ENCODE measurements around the gene TGFBR1. TPM values are rescaled to one million over a fixed set of nuclear protein-coding genes. Genes with fewer than 3 reads are reported as not detected.

Gene TGFBR1
- total RNA-seq, 2 experiments from 2014 or later: 60.7 to 71.2 TPM

DNA sequence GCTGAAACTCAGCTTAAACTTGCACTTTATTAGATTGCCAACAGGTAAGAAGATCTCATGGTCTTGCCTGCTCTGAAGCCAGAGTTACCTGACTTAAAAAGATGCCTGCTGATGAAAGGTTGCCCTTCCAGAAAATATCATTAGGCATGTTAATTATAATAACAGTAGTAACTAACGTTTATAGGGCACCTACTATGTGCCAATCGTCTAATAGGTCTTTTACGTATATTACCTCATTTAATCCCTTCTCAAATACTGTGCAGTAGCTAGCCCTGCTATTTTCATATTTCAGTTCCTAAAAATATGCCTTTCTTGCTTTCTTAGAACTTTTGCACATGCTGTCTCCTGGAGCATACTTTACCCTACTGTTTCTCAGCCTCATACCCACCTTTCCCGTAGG is 40.1 kb downstream of the TGFBR1 start:
- no peaks in the 10 kb centered on the region for H3K9me3 Mint-ChIP-seq
- no peaks in the 10 kb centered on the region for H3K27me3 Mint-ChIP-seq
- H3K36me3 Mint-ChIP-seq (ENCODE audit: low read depth): peaks cover 84% of the 10 kb centered on the region
- DNase-seq: no peak
- H3K4me3 Mint-ChIP-seq: no peak overlapping the region
- CTCF ChIA-PET: interaction anchor here (1.0 to 1.5 kb wide), 2 partner anchors 11 to 15 kb away, joined by 3 read pairs; no protein-coding TSS in a partner anchor
- POLR2A ChIA-PET: no interaction called here
- peaks cover 32% of the 10 kb centered on the region for H3K4me1 Mint-ChIP-seq
- H3K27ac Mint-ChIP-seq: no peak overlapping the region

DNA sequence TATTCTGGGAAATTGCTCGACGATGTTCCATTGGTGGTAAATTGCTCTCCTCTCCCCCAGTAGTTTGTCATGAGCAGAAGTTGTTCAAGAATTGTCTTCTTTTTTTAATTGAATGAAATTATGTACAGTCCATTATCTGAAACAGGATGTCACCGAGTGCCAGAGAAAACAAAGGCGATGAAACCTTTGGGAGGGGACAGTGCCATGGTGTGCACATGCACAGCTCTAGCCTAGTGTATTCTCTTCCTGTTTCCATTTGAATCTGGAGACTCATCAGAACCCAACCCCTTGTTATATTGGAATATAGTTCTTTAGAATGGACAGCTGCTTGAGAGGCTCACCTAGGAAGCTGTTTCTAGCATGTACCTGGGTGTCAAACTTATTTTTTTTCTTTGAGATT is 41.7 kb downstream of the TGFBR1 start:
- H3K4me1 Mint-ChIP-seq: peaks cover 37% of the 10 kb centered on the region

DNA sequence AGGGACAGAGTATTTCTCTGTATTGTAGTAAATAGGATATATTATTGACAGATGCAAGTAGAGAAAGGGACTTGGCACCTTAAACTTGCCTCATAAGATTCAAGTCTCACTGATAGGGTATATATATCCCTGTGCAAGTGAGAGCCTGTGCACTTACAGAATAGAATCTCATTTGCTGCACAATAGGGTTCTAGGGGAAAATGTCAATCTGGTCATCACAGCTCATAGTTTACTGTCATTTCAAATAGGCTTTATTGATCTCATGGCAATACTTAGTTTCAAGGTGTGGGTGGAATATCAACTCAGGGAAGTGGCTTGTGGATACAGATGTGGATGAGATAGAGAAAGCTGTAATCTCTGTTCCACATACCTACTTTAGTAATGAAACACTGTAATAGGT is 42.3 kb downstream of the TGFBR1 start:
- POLR2A ChIA-PET: no interaction called here
- H3K27ac Mint-ChIP-seq: no peak overlapping the region
- CTCF ChIA-PET: interaction anchor here (1.0 to 1.6 kb wide), 2 partner anchors 15 to 37 kb away, joined by 3 read pairs; no protein-coding TSS in a partner anchor
- H3K9me3 Mint-ChIP-seq: no peaks in the 10 kb centered on the region
- no peaks in the 10 kb centered on the region for H3K27me3 Mint-ChIP-seq
- no peak overlapping the region for H3K4me3 Mint-ChIP-seq
- DNase-seq: no peak
- peaks cover 84% of the 10 kb centered on the region for H3K36me3 Mint-ChIP-seq (ENCODE audit: low read depth)
- H3K4me1 Mint-ChIP-seq: peaks cover 38% of the 10 kb centered on the region

More for the DNA sequence above, 41.7 kb downstream of the TGFBR1 start:
- H3K4me3 Mint-ChIP-seq: no peak overlapping the region
- POLR2A ChIA-PET: no interaction called here
- no peak overlapping the region for H3K27ac Mint-ChIP-seq
- CTCF ChIA-PET: interaction anchor here (1.0 kb wide), 1 partner anchor 38 kb away, joined by 3 read pairs; no protein-coding TSS in a partner anchor
- no peak for DNase-seq
- peaks cover 84% of the 10 kb centered on the region for H3K36me3 Mint-ChIP-seq (ENCODE audit: low read depth)
- H3K27me3 Mint-ChIP-seq: no peaks in the 10 kb centered on the region
- no peaks in the 10 kb centered on the region for H3K9me3 Mint-ChIP-seq

DNA sequence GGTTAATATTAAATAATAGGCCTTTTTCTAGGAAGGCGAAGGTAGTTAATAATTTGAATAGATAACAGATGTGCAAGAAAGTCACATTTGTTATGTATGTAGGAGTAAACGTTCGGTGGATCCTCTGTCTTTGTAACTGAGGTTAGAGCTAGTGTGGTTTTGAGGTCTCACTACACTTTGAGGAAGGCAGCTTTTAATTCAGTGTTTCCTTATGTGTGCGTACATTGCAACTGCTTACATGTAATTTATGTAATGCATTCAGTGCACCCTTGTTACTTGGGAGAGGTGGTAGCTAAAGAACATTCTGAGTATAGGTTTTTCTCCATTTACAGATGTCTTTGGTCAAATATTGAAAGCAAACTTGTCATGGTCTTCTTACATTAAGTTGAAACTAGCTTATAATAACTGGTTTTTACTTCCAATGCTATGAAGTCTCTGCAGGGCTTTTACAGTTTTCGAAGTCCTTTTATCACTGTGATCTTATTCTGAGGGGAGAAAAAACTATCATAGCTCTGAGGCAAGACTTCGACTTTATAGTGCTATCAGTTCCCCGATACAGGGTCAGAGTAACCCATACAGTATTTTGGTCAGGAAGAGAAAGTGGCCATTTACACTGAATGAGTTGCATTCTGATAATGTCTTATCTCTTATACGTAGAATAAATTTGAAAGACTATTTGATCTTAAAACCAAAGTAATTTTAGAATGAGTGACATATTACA is 45.7 kb downstream of the TGFBR1 start:
- peak overlapping the region; percentile 29 for H3K4me3 Mint-ChIP-seq
- peak overlapping the region; percentile 67 for H3K27ac Mint-ChIP-seq
- H3K36me3 Mint-ChIP-seq (ENCODE audit: low read depth): peaks cover 68% of the 10 kb centered on the region
- peak; percentile 41 for DNase-seq
- ChIA-PET POLR2A (interaction anchor here (1.0 kb wide), 1 partner anchor 138 kb away, joined by 4 read pairs; no protein-coding TSS in a partner anchor), CTCF (interaction anchor here (1.1 to 1.8 kb wide), 4 partner anchors 9 to 17 kb away, joined by 3 to 7 read pairs (median 4); no protein-coding TSS in a partner anchor)
- H3K27me3 Mint-ChIP-seq: peaks cover 9% of the 10 kb centered on the region
- no peaks in the 10 kb centered on the region for H3K9me3 Mint-ChIP-seq
- H3K4me1 Mint-ChIP-seq: peaks cover 38% of the 10 kb centered on the region

DNA sequence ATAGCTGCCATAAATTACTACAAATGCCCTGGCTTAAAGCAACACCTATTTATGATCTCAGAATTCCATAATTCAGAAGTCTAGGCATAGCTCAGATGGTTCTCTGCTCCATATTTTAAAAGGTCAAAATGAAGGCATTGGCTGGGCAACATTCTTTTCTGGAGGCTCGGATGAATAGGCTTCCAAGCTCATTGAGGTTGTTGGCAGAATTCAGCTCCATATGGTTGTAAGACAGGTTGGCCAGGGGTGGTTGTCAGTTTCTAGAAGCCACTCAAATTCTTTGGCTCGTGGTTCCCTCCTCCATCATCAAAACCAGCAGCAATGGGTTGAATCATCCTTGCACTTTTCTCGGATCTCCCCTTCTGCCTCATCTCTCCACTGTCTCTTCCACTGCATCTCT is 49.4 kb downstream of the TGFBR1 start:
- ChIA-PET CTCF (interaction anchor here (0.6 to 1.4 kb wide), 2 partner anchors 20 to 25 kb away, joined by 3 read pairs; no protein-coding TSS in a partner anchor), POLR2A (no interaction called here)
- Mint-ChIP-seq H3K4me1 (peaks cover 20% of the 10 kb centered on the region), H3K4me3 (no peak overlapping the region), H3K9me3 (no peaks in the 10 kb centered on the region), H3K36me3 (ENCODE audit: low read depth) (peaks cover 33% of the 10 kb centered on the region), H3K27me3 (peaks cover 35% of the 10 kb centered on the region), H3K27ac (no peak overlapping the region)
- no peak for DNase-seq

DNA sequence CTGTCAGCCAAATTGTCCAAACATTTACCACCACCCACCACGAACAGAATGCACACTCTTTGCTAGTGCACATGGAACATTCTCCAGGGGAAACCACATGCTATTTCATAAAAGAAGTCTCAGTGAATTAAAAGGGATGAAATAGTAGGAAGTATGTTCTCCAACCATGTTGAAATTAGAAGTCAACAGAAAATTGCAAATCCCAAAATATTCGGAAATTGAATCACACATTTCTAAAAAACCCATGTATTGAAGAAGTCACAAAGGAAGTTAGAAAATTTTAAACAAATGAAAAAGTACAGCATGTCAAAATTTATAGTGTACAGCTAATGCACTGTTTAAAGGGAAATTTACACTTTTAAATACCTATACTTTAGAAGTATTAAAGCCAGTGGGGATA is 50.8 kb downstream of the TGFBR1 start:
- CTCF ChIA-PET: no interaction called here
- POLR2A ChIA-PET: no interaction called here
- peaks cover 7% of the 10 kb centered on the region for H3K4me1 Mint-ChIP-seq

DNA sequence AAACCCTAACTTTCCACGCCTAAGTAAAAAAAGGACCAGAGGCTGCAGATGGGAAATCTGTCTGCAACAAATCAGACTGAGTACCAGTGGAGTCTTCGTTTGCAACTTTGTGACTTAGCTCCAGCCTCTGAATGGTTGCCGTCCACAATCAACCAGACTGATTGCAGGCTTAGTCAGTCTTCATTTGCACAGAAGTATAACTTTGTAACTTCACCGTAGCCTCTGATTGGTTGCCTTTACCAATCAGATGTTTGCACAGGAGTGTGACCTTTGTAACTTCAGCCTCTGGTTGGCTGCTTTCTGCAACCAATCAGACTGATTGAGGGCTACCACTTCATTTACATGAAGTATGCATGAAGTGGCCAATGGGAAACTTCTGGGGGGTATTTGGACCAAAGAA is 53.7 kb downstream of the TGFBR1 start:
- Mint-ChIP-seq H3K9me3 (no peaks in the 10 kb centered on the region), H3K4me1 (peaks cover 6% of the 10 kb centered on the region), H3K4me3 (no peak overlapping the region), H3K27me3 (peaks cover 50% of the 10 kb centered on the region), H3K27ac (no peak overlapping the region), H3K36me3 (ENCODE audit: low read depth) (peaks cover 6% of the 10 kb centered on the region)
- no peak for DNase-seq
- POLR2A ChIA-PET: no interaction called here
- CTCF ChIA-PET: interaction anchor here (1.2 kb wide), 1 partner anchor 8 kb away, joined by 5 read pairs; no protein-coding TSS in a partner anchor

More for the DNA sequence above, 50.8 kb downstream of the TGFBR1 start:
- H3K36me3 Mint-ChIP-seq (ENCODE audit: low read depth): peaks cover 28% of the 10 kb centered on the region
- peak overlapping the region; percentile 7 for H3K4me3 Mint-ChIP-seq
- no peak for DNase-seq
- no peaks in the 10 kb centered on the region for H3K9me3 Mint-ChIP-seq
- H3K27me3 Mint-ChIP-seq: peaks cover 43% of the 10 kb centered on the region
- H3K27ac Mint-ChIP-seq: no peak overlapping the region

DNA sequence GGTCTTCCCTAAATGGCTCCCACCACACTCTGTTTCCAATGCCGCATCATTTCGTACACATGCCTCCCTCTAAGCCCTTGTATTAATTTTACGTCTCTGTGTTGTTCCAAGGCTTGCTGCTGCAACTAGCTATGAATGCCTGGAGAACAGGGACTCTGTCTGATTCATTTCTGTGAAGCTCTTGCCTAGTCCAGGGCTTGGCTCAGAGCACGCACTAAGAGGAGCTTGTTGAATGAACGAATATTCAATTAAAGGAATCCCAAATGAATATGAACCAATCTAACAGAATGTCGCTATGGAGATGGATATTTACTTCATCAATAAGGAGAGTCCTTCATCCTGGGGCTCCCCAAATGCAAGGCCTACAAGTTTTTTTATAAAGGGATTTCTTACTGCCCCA is 55.3 kb downstream of the TGFBR1 start:
- Mint-ChIP-seq H3K36me3 (ENCODE audit: low read depth) (no peaks in the 10 kb centered on the region), H3K27ac (no peak overlapping the region), H3K4me1 (peaks cover 12% of the 10 kb centered on the region), H3K9me3 (no peaks in the 10 kb centered on the region), H3K4me3 (no peak overlapping the region), H3K27me3 (peaks cover 45% of the 10 kb centered on the region)
- no peak for DNase-seq
- CTCF ChIA-PET: interaction anchor here (1.2 kb wide), 2 partner anchors 10 to 15 kb away, joined by 3 to 4 read pairs; no protein-coding TSS in a partner anchor
- POLR2A ChIA-PET: no interaction called here

DNA sequence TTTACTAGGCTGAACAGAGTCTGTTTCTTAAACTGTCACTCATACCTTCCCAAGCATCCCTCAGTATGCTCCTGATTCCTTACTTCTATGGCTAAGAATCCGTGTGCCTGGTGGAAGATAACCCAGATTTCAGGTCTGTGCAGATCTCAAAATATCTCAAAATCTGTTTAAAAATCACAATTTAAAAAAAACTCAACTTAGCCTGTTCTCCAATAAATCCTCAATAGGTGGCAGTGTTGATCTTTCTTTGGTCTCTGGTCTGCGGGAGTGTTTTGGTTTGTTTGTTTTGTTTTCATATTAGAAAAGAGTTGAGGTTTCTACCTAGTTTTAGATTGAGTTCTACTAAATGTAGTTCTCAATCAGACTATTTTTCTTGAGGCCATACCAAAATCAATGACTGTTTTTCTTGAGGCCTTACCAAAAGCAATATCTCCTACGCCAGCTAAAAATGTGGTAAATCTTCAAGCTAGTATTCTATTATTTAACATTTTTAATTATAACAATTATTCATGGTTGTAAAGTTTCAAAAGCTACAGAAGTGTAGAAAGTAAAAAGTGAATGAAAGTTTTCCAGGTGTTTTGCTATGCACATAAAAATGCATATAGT is 57.9 kb downstream of the TGFBR1 start:
- ChIA-PET CTCF (interaction anchor here (1.0 to 2.5 kb wide), 2 partner anchors 10 to 37 kb away, joined by 3 to 5 read pairs; no protein-coding TSS in a partner anchor), POLR2A (no interaction called here)
- Mint-ChIP-seq H3K36me3 (ENCODE audit: low read depth) (no peaks in the 10 kb centered on the region), H3K27ac (no peak overlapping the region), H3K4me3 (no peak overlapping the region), H3K4me1 (peaks cover 37% of the 10 kb centered on the region), H3K27me3 (peaks cover 23% of the 10 kb centered on the region), H3K9me3 (peaks cover 4% of the 10 kb centered on the region)
- peak; percentile 48 for DNase-seq

DNA sequence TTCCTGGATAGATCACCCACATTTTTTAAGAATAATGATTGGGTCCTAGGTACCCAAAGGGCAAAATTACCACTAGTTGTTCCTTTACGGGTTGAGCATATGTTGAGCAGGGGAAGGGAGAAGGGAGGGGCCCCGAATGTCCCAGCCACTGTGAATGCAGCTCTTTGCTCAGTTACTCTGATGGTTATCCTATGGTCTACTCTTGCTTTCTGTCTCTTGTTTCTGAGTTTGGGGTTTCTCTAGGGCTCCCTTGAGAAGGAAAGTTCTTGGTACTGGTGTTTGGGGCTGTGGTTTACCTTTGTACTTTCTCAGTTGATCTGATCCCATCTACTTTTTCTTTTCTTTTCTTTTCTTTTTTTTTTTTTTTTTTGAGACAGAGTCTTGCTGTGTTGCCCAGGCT is 61.2 kb downstream of the TGFBR1 start:
- H3K9me3 Mint-ChIP-seq: peaks cover 4% of the 10 kb centered on the region
- POLR2A ChIA-PET: no interaction called here
- peaks cover 2% of the 10 kb centered on the region for H3K27me3 Mint-ChIP-seq
- H3K36me3 Mint-ChIP-seq (ENCODE audit: low read depth): no peaks in the 10 kb centered on the region
- peak; percentile 39 for DNase-seq
- H3K4me3 Mint-ChIP-seq: no peak overlapping the region
- peaks cover 46% of the 10 kb centered on the region for H3K4me1 Mint-ChIP-seq
- CTCF ChIA-PET: interaction anchor here (1.5 to 2.2 kb wide), 2 partner anchors 11 to 92 kb away, joined by 3 to 13 read pairs; no protein-coding TSS in a partner anchor
- H3K27ac Mint-ChIP-seq: peak overlapping the region; percentile 14

DNA sequence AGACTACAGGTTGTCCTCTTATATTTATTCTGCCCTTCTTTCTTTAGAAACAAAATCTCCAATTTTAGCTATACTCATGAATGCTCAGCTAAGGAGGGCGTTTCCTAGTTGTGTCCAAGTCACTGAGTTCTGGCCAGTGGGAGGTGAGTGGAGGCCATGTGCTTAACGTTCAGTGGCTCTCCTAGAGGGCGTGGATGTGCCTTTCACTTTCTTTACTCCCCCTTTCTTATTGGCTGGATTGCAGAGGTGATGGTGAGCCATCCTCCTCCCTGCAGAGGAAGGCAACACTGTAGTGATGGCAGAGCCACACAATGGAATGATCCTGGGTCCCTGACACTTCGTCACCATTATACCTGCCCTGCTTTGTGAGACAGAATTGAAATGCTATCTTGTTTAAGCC is 62.2 kb downstream of the TGFBR1 start:
- Mint-ChIP-seq H3K9me3 (peaks cover 4% of the 10 kb centered on the region), H3K4me1 (peaks cover 46% of the 10 kb centered on the region), H3K4me3 (no peak overlapping the region), H3K27ac (no peak overlapping the region), H3K36me3 (ENCODE audit: low read depth) (no peaks in the 10 kb centered on the region), H3K27me3 (no peaks in the 10 kb centered on the region)
- DNase-seq: no peak
- POLR2A ChIA-PET: no interaction called here
- CTCF ChIA-PET: interaction anchor here (1.2 to 2.2 kb wide), 3 partner anchors 10 to 92 kb away, joined by 3 to 13 read pairs (median 4); no protein-coding TSS in a partner anchor

DNA sequence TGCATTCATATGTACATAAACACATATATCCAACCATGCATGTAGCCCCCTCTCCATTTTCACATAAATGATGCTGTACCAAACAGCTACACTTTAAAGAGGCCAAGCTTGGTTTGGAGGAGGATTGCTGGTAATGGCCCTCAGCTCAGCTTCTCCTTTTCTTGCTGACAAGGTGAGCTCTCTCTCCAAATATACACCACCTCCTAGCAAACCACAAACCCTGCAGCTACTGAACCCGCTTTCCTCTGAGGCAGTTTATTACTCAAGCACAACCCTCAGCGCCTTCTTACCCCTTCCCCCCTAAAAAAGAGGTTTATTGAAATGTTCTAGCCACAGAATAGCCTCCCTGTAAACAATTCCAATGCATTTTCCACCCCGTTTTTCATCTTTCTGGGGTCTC is 62.8 kb downstream of the TGFBR1 start:
- DNase-seq: peak; percentile 51
- ChIA-PET CTCF (interaction anchor here (1.2 to 2.2 kb wide), 2 partner anchors 9 to 17 kb away, joined by 4 to 13 read pairs; no protein-coding TSS in a partner anchor), POLR2A (no interaction called here)
- peaks cover 4% of the 10 kb centered on the region for H3K9me3 Mint-ChIP-seq
- H3K27ac Mint-ChIP-seq: peak overlapping the region; percentile 20
- no peaks in the 10 kb centered on the region for H3K27me3 Mint-ChIP-seq
- peaks cover 43% of the 10 kb centered on the region for H3K4me1 Mint-ChIP-seq
- H3K36me3 Mint-ChIP-seq (ENCODE audit: low read depth): no peaks in the 10 kb centered on the region
- no peak overlapping the region for H3K4me3 Mint-ChIP-seq

DNA sequence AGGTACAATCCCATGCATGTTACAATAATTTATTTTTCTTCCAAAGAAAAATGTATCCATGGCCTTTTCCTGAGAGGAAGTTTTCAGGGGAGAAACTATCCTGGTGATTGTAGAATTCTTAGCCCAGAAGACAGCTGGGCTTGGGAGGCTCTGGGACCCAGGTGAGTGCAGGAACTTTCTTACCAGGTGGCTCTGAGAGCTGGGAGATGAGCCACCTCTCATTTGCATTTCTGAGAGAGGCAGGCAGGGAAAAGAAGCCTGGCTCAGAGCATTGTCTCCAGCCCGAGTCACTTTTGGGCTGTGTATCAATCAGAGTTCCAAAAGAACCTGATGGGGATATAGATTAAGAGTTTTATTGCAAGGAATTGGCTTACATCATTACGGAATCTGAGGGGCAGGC is 64.2 kb downstream of the TGFBR1 start:
- Mint-ChIP-seq H3K4me1 (peaks cover 40% of the 10 kb centered on the region), H3K36me3 (ENCODE audit: low read depth) (no peaks in the 10 kb centered on the region), H3K27ac (no peak overlapping the region), H3K27me3 (no peaks in the 10 kb centered on the region), H3K4me3 (no peak overlapping the region), H3K9me3 (peaks cover 4% of the 10 kb centered on the region)
- no peak for DNase-seq
- ChIA-PET POLR2A (no interaction called here), CTCF (interaction anchor here (1.9 kb wide), 1 partner anchor 10 kb away, joined by 5 read pairs; no protein-coding TSS in a partner anchor)

All from activated CD4-positive, alpha-beta T cell treated with anti-CD3 and anti-CD28 coated beads, Interleukin-2, amount 10 ng/mL, durations not matched to agents 7 days and 5 days (primary cell).